Activated CD4-positive, alpha-beta T cell treated with anti-CD3 and anti-CD28 coated beads for 24 hours (primary cell): ENCODE results near the gene FBXL19.
A peak's percentile ranks its signal among the peaks of the same experiment; 100 is the strongest.

Experiments used
- DNase-seq, 2 donors: peaks; one replicate each; pipeline ENCODE4 v3.0.0-alpha.2; 2020; ENCODE audit warnings: low read depth in 2 of 2

Gene FBXL19

DNA sequence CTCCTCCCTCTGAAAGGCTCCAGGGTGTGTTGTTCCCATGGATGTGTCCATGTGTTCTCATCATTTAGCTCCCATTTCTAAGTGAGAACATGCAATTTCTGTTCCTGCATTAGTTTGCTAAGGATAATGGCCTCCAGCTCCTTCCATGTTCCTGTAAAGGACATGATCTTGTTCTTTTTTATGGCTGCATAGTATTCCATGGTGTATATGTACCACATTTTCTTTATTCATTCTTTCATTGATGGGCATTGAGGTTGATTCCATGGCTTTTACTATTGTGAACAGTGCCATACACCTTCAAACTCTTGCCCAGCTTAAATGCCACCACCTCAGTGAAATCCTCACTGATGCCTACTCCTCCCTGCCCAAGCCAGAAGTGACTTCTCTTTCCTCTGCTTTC, 21.0 kb downstream of the FBXL19 start:
- DNase-seq = no peak

DNA sequence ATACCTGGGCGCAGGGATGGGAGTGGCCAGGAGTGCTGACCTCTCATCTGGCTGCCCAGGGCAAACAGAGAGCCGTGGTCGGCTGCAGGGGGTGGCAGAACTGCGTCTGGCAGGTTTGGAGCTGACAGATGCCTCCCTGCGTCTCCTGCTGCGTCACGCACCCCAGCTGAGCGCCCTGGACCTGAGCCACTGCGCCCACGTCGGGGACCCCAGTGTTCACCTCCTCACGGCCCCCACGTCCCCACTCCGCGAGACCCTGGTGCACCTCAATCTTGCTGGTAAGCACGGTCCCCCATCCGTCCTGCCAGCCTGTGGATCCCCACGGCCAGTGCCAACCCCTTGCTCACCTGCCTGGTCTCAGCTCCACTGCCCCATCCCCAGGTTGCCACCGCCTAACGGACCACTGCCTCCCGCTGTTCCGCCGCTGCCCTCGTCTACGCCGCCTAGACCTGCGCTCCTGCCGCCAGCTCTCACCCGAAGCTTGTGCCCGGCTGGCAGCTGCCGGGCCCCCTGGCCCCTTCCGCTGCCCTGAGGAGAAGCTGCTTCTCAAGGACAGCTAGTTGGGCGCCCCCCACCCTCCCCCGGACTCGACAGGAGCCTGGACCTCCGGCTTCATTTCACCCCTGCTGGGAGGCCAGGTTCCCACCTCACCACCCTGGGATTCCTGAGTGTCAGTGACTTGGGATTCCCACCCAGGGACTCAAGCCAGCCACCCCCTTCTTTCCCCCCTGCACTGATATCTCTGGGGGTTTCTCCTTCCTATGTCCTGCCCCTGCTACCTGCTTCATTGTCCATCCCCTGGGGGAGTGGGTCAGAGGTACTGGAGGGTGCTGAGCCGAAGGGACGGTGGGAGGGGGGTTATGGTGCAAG, 23.5 kb downstream of the FBXL19 start:
- no peak for DNase-seq

DNA sequence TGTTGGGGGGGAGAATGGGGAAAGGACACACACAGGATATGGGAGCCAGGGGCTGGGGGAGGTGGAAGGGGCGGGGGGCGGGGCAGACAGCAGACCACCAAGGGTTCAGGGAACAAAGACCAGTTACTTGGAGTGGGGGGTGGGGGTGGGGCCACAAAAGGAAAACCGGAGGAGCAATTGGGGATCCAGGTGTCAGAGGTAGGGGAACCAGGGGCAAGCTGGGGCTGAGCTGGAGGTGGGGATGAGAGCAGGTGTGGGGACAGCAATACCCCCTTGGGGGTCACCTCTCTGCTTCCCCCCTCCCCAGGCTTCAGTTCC, 24.1 kb downstream of the FBXL19 start:
- no peak for DNase-seq

DNA sequence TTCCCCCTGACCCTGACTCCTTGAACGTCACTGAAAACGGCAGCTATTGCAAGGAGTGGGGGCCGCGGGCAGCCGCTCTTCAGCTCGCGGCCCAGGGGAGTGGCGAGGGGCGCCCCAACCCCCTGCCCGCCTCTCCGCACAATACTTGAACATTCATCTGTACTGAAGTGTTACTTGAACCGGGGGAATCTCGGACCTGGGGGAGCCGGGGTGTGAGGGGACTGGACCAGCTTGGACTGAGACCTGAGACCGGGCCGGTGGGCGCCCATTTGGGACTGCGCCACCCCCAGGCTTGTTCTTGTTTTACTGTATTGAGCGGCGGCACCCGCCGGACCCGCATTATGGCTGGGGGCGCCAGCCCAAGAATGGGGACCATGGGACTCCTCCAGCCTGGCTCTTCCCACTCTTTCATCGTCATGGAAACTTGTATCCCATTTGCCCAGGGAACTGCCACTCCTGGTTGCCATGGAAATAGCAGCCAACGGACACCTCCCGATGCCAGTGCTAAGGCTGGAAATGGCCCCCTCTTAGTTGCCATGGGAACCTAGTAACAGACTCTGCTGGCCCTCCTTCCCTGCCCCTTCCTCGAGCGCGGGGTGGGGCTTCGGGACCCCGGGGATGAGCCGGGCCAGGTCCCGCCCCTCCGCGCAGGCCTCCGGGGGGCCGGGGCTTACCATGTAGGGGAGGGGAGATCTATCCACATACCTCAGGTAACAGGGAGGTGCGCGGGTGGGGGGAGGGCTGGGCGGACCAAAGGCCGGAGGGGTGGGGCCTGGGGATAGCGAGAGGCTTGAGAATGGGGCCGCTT, 24.7 kb downstream of the FBXL19 start:
- DNase-seq = no peak

DNA sequence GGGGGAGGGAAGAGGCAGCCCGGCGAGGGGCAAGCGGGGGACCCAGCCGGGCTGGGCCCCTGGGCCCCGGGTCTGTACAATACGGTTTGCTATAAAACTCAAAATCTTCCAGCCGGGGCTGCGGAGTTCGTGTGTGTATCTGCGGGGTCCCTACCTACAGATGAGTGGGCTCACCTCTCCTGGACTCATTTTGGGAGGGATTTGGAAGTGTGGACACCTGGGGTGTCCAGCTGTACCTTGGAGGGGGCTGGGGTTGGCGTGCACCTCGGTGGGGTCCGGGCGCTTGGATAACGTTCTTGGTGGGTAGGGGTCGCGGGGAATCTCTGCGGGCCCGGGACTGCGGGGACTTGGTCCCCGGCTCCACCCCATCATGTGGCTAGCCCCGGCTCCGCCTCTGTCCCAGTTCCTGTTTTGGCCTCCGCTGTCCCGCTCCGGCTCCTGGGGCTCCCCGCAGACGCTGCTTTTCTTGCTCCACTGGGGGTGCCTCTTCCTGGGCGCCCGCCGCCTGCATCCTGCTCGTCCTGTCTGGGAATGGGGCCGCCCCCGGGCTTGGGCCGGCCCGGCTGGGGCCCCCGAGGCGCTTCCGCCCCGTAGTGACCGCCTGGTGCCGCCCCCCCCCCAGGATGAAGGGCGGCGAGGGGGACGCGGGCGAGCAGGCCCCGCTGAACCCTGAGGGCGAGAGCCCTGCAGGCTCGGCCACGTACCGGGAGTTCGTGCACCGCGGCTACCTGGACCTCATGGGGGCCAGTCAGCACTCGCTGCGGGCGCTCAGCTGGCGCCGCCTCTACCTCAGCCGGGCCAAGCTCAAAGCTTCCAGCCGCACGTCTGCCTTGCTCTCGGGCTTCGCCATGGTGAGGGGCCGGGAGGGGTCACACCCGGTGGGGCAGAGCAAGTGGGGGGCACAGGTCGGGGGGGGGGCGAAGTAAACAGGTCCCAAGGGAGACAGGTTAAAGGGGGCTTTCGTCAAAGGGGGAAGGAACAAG, 25.6 kb downstream of the FBXL19 start, which contains the start of gene ORAI3:
Gene ORAI3 (plus strand): TSS at position 402 of the 983 bp plus-strand sequence. CDS start 222 bp downstream, at position 624.
- peak in 1 of 2 donors; percentile 24 for DNase-seq

- no peak for DNase-seq
Measured at GRCh38 chr16:30949650-30950515, 26.5 kb downstream of the FBXL19 start.

DNA sequence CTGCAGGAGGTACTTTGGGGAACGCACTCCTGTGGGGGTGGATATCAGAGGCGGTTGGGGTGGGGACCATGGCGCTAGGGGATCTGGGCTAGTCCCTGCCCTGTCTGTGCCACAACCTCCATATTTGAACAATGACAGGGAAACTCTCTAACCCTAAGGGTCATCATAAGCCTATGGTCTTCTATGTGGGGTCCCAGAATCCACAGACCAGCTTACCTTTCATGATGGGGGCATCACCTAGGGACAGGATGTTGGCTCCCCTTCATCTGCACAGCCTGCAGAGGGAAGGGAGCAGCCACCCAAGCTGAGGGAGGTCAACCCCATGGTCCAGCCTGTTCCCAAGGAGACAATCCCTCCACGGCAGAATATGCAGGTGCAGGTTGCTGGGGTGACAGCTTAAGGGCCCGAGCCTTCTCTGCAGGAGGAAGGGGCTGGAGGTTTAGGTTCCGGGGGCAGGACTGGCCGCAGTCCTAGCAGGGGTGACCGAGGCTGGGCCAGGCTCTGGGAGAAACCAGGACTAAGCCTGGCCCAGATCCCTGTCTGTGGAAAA, 27.2 kb downstream of the FBXL19 start:
- no peak for DNase-seq

DNA sequence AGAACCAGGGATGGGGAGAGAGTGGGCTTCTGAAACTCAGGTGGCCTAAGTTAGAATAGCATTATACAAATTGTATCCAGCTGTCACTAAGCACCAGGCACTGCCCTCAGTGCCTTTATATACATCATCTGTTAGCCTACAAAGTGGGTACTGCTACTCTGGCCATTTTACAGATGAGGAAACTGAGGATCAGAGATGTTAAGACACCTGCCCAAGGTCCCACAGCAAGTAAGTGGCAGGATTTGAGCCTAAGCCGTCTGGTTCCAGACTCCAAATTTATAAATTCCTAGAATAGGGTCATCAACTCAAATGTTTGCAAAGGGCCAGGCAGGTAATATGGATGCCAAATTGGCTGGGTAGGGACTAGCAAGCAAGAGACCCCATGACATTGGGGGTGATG, 27.8 kb downstream of the FBXL19 start:
- DNase-seq = no peak

- DNase-seq = no peak
Measured at GRCh38 chr16:30951750-30952149, 28.4 kb downstream of the FBXL19 start.

- DNase-seq = no peak
Measured at GRCh38 chr16:30953111-30953510, 29.7 kb downstream of the FBXL19 start.

- DNase-seq = peak; percentile 43 to 48
Measured at GRCh38 chr16:30953511-30954124, 30.2 kb downstream of the FBXL19 start.

DNA sequence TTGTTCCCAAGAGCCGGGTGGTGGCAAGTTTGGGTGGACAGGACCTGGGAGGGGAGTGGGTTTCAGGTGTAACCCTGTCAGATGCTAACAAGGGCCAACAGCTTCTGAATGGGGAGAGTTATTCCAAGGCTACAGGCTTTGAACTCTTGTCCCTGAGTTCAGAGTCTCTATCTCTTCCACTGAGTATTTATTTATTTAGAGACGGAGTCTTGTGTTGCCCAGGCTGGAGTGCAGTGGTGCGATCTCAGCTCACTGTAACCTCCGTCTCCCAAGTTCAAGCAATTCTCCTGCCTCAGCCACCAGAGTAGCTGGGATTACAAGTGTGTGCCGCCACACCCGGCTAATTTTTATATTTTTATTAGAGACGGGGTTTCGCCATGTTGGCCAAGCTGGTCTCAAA, 31.6 kb downstream of the FBXL19 start:
- no peak for DNase-seq

DNA sequence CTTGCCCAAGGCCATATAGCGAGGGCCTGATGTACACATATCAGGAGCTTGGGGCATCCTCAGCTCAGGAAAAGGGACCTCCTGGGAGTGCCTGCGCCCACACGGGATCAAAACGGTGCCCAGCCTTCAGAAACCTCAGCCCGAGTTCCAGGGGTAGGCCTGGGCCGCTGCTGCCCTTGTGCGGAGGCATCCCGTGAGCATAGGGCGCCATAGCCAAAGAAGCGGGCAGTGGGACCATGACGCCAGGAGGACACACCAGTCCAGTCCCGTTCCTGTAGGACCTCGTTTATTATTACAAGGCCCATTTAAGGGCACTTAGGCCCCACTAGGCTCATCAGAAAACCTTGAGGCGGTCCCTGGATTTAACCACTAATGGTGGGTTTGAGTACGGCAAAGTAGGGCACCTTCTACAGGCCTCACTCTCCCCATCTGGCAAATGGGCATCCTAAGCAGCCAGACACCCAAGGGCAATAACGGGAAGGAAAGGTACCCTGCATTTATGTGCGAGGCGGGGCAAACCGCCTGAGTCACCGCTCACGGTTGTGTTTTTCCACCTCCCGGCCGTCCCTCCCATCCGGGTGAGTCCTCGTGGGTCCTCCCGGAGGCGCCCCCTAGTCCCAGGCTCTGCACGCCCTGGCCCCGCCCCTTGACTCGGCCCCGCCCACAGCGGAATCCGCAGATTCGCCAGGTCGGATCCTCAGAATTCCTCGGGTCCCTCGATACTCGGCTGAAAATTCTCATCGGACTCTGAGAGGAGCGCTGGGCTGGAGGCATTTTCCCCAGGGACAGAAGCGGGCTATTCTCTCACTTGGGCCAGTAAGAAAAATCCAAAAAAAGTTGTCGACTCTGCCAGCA, 33.5 kb downstream of the FBXL19 start:
- DNase-seq = peak; percentile 91 to 93

- peak; percentile 96 to 98 for DNase-seq
Measured at GRCh38 chr16:30957456-30958174, 34.2 kb downstream of the FBXL19 start, which contains the start of gene SETD1A. Gene SETD1A, plus strand, starts transcription at chr16:30957754. Its CDS starts 978 bp downstream, at chr16:30958732.

GRCh38 chr16:30958175-30959079, 35.1 kb downstream of the FBXL19 start:
- peak in 1 of 2 donors; percentile 26 for DNase-seq

- DNase-seq = no peak
Measured at GRCh38 chr16:30961384-30961783, 38.0 kb downstream of the FBXL19 start.

DNA sequence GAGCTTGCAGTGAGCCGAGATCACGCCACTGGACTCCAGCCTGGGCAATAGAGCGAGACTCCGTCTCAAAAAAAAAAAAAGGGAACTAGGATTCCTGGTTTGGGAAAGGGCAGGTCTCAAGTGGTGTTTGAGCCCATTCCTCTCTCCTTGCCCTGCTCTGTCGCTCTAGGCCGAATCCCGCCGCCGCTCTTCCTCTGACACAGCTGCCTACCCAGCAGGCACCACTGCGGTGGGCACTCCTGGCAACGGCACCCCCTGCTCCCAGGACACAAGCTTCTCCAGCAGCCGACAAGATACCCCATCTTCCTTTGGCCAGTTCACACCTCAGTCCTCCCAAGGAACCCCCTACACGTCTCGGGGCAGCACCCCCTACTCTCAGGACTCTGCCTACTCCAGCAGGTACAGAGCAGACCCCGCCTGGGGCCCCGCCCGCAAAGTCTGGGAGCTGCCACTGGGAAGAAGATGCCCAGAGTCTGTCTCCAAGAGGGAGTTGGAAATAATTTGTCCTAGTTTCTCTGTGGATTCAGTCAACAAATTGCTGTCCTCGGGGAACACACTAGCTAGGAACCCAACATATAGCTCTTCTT, 40.6 kb downstream of the FBXL19 start:
- no peak for DNase-seq
